Subcutaneous abdominal adipose tissue (tissue), 5 donors: ENCODE data around the gene NAA40.

Experiments
- H3K27ac ChIP-seq: one replicate; pipeline ENCODE4 v1.7.0; 2013; ENCODE audit warnings: low read depth, mild to moderate bottlenecking, inconsistent platforms, low read length, moderate library complexity
- H3K27me3 ChIP-seq, 5 donors: one replicate each; pipeline ENCODE4 v1.7.0; 2013; ENCODE audit warnings: low read length in 5 of 5, inconsistent platforms in 1 of 5; ENCODE audit not compliant: control insufficient read depth in 5 of 5, insufficient read depth in 4 of 5
- H3K36me3 ChIP-seq, 5 donors: one replicate each; pipeline ENCODE4 v1.7.0; 2013; ENCODE audit warnings: low read length in 5 of 5; ENCODE audit not compliant: control insufficient read depth in 5 of 5, insufficient read depth in 5 of 5
- H3K4me1 ChIP-seq, 5 donors: one replicate each; pipeline ENCODE4 v1.7.0; 2013; ENCODE audit warnings: low read length in 5 of 5, mild to moderate bottlenecking in 3 of 5, moderate library complexity in 1 of 5; ENCODE audit not compliant: control insufficient read depth in 5 of 5, insufficient read depth in 5 of 5
- H3K4me3 ChIP-seq, 5 donors: one replicate each; pipeline ENCODE4 v1.7.0; 2013; ENCODE audit warnings: low read length in 5 of 5, low read depth in 1 of 5
- H3K9ac ChIP-seq, 5 donors: one replicate each; pipeline ENCODE4 v1.7.0; 2013; ENCODE audit warnings: low read length in 5 of 5, mild to moderate bottlenecking in 4 of 5, moderate library complexity in 3 of 5
- H3K9me3 ChIP-seq, 5 donors: one replicate each; pipeline ENCODE4 v1.7.0; 2013; ENCODE audit warnings: low read length in 5 of 5; ENCODE audit not compliant: control insufficient read depth in 5 of 5
- donor health status: healthy.
- donor health status: healthy.
- donor health status: healthy.
- donor health status: healthy.
- donor health status: healthy.

Gene NAA40

DNA sequence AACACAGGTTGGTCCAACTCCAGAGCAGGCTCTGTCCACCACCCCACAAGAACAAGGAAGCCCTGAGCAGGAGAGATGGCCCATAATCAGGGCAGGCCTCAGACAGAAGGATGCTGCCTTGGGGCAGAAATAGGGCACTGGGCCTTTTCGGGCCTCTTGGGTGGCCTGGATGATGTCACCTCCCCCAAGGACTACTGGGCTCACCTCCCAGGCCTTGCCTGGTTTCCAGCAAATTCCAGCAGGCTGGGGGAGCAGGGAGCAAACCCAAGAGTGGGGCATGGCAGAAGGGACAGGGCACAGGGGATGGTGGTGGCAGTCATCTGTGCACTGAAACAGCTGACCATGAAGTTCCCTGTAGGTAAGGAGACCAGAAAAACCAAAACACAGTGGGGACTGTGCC lies 5.3 kb upstream of the NAA40 start:
- peaks cover 0 to 15% (median 10%) of the 10 kb centered on the region in 5 donors for H3K4me1 ChIP-seq
- H3K9ac ChIP-seq: no peak overlapping the region
- no peak overlapping the region for H3K4me3 ChIP-seq
- H3K27ac ChIP-seq: no peak overlapping the region
- H3K27me3 ChIP-seq: no peaks in the 10 kb centered on the region
- no peaks in the 10 kb centered on the region for H3K36me3 ChIP-seq
- no peaks in the 10 kb centered on the region for H3K9me3 ChIP-seq

DNA sequence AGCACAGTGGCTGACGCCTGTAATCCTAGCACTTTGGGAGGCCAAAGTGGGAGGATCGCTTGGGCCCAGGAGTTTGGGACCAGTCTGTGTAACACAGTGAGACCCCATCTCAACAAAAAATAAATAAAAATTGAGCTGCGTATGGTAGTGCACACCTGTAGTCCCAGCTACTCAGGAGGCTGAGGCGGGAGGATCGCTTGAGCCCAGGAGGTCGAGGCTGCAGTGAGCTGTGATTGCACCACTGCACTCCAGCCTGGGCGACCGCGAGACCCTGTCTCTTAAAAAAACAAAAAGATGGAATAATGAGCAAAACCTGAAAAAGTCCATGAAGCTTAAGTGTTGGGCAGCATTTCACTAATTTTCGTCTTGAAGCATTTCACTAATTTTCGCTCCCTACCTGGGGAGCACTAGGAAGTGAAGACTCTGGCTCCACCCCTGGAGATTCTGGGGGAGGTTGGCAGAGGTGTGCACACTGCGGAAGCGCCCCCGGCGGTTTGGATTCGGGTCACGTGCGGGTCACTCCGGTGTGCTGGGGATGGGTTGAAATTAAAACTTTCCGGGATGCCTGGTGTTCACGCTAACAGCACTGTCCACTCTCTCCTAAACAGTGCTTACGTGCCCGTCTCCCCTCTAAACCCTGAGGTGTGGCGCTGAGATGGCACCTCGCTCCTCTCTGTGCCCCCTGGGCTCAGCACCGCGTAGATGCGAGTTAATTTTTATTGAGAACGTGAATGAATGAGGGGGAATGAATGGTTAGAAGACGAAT lies 906 bp upstream of the NAA40 start:
- Histone ChIP-seq H3K4me1 (peaks cover 0 to 35% (median 25%) of the 10 kb centered on the region in 5 donors), H3K27ac (peak overlapping the region; percentile 32), H3K9me3 (no peaks in the 10 kb centered on the region), H3K36me3 (no peaks in the 10 kb centered on the region), H3K4me3 (peak overlapping the region; percentile 65 to 84 (median 75)), H3K9ac (peak overlapping the region in 4 of 5 donors; percentile 40 to 75 (median 68)), H3K27me3 (no peaks in the 10 kb centered on the region)

- peak overlapping the region; percentile 37 for H3K27ac ChIP-seq
Measured at GRCh38 chr11:63939397-63939891, 642 bp downstream of the NAA40 start.

DNA sequence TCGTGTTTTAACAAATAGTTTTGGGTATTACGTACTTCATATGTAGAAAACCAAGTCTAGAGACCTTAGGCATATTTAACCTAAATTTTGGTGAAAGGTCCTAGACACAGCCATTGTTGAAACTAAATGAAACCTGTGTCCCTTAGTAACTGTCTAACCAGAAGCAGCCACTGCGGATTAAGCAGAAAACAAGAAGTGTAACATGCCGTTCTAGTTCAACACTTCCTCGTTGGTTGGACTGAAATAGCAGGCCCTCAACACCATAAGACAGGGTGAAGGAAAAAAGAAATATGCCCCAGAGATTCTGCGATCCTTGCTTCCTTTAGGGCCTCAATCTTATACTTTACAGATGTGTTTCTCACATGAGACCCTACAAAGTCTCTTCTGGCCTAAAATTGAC lies 2.0 kb downstream of the NAA40 start:
- Histone ChIP-seq H3K27me3 (no peaks in the 10 kb centered on the region), H3K27ac (no peak overlapping the region), H3K36me3 (no peaks in the 10 kb centered on the region), H3K4me3 (no peak overlapping the region), H3K4me1 (peaks cover 2 to 45% (median 29%) of the 10 kb centered on the region in 5 donors), H3K9ac (peak overlapping the region in 1 of 5 donors; percentile 49), H3K9me3 (no peaks in the 10 kb centered on the region)

More at GRCh38 chr11:63939397-63939891, 642 bp downstream of the NAA40 start:
- Histone ChIP-seq H3K27me3 (no peaks in the 10 kb centered on the region), H3K36me3 (no peaks in the 10 kb centered on the region), H3K9ac (peak overlapping the region in 4 of 5 donors; percentile 71 to 84 (median 74)), H3K4me3 (peak overlapping the region; percentile 75 to 84 (median 78)), H3K9me3 (no peaks in the 10 kb centered on the region), H3K4me1 (peaks cover 0 to 32% (median 19%) of the 10 kb centered on the region in 5 donors)

DNA sequence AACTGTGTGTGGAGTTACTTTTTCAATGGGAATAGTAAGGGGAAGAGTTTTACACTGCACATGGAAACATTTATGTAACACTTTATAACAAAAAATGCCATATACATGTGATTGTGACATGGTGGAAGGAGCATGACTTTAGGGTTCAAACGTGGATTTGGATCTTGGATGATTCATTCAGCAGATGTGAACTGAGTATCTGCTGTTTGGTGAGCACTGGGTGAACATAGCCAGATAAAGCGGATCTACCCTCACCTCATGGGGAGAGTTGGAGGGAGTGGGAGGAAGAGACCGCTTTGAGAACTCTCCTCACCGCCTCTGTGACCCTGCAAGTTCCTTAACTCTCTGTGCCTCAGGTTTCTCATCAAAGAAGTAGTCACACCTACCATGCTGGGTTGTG lies 3.1 kb downstream of the NAA40 start:
- H3K4me1 ChIP-seq: peaks cover 2 to 46% (median 31%) of the 10 kb centered on the region in 5 donors
- peaks cover 0 to 10% (median 4%) of the 10 kb centered on the region in 5 donors for H3K36me3 ChIP-seq
- no peaks in the 10 kb centered on the region for H3K27me3 ChIP-seq
- no peak overlapping the region for H3K4me3 ChIP-seq
- no peak overlapping the region for H3K27ac ChIP-seq
- no peaks in the 10 kb centered on the region for H3K9me3 ChIP-seq
- H3K9ac ChIP-seq: no peak overlapping the region

DNA sequence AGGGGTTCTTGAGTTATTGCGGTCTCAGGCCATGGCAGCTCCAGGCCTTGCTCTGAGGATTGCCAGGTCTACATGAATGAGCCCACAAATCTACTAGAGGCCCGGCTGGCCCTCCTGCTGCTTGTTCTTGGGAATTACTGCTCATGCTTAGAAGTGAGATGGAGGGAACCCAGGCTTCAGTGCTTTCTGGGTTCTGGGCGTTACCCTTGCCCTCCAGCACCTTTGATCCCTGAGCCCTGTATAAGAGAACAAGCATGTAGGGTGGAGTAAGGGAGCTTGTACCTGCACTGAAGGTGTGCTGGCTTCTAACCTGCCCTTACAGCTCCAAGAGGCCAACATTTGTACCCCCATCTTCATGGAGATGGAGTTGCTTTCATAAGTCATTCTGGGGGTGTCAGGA lies 4.0 kb downstream of the NAA40 start:
- H3K27ac ChIP-seq: no peak overlapping the region
- H3K9me3 ChIP-seq: no peaks in the 10 kb centered on the region
- no peak overlapping the region for H3K4me3 ChIP-seq
- H3K4me1 ChIP-seq: peaks cover 2 to 46% (median 31%) of the 10 kb centered on the region in 5 donors
- H3K27me3 ChIP-seq: no peaks in the 10 kb centered on the region
- H3K9ac ChIP-seq: no peak overlapping the region
- peaks cover 0 to 10% (median 5%) of the 10 kb centered on the region in 5 donors for H3K36me3 ChIP-seq

- Histone ChIP-seq H3K4me3 (no peak overlapping the region), H3K36me3 (peaks cover 0 to 10% (median 5%) of the 10 kb centered on the region in 5 donors), H3K9me3 (no peaks in the 10 kb centered on the region), H3K27ac (peak overlapping the region; percentile 87), H3K4me1 (peaks cover 2 to 28% (median 19%) of the 10 kb centered on the region in 5 donors), H3K27me3 (no peaks in the 10 kb centered on the region), H3K9ac (peak overlapping the region in 4 of 5 donors; percentile 17 to 54 (median 40))
Measured at GRCh38 chr11:63944987-63945386, 6.2 kb downstream of the NAA40 start.

DNA sequence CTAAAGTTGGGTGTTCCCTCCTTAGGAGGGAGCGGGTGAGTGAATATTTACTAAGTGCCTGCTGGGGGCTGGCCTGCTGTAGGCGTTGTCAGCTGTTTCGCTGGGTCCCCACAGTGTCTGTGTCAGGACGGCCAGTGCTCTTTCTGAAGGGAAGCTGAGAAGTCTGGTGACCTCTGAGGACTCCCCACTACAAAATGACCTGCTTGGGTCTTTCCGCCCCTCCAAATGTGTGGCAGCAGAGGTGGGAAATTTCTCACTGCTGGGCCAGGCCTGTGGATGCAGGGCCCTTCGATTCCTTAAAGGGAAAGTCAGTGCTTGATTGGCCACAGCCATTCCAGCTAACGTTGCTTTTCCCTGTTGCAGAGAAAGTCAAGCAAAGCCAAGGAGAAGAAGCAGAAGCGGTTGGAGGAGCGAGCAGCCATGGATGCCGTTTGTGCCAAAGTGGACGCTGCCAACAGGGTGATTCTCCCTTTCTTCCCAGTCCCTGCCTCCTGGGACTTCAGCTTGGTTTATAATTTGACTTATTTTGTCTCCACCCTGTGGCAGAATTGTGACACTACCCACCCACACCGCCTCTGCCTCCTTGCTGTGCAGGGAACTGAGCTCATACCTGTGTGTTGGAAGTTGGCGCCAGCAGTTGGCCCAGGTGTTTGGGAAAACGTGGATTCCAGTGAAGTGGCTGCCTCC lies 6.8 kb downstream of the NAA40 start:
- H3K27me3 ChIP-seq: no peaks in the 10 kb centered on the region
- peaks cover 0 to 10% (median 5%) of the 10 kb centered on the region in 5 donors for H3K36me3 ChIP-seq
- no peaks in the 10 kb centered on the region for H3K9me3 ChIP-seq
- peak overlapping the region; percentile 87 for H3K27ac ChIP-seq
- peak overlapping the region; percentile 39 to 70 (median 54) for H3K4me3 ChIP-seq
- H3K9ac ChIP-seq: peak overlapping the region in 4 of 5 donors; percentile 17 to 54 (median 40)
- peaks cover 2 to 21% (median 16%) of the 10 kb centered on the region in 5 donors for H3K4me1 ChIP-seq

GRCh38 chr11:63951779-63952536 lies 13.2 kb downstream of the NAA40 start:
- Histone ChIP-seq H3K4me3 (no peak overlapping the region), H3K27me3 (no peaks in the 10 kb centered on the region), H3K4me1 (no peaks in the 10 kb centered on the region), H3K27ac (no peak overlapping the region), H3K9me3 (no peaks in the 10 kb centered on the region), H3K9ac (peak overlapping the region in 1 of 5 donors; percentile 47), H3K36me3 (peaks cover 0 to 42% (median 39%) of the 10 kb centered on the region in 5 donors)
